ENCODE data around the gene B4GAT1.

The B4GAT1 gene

DNA sequence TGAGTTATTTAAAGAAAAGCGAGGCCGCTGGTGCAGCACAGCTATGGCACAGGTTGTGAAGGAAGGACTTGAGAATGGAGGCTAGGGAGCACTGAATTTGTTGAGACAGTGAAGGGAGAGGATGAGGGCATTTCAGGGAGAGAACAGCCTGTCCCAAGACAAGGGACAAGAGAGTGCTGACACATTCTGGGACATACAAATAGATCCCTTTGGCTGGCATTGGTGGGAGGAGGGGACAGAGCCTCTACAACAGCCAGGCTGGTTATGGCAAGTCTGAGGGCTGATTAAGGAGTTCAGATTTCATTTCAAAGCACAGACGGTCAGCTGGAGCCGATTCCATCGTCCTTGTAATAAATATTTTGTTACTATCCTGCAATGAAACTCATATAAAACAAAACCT is 25.8 kb upstream of the B4GAT1 start:
- DNase-seq (ENCODE audit: extremely low read depth, low read depth), result no peak
- TF ChIP-seq CTCF (IDR thresholded peaks at IDR 0.05; ENCODE audit: low read depth, low read length), result no peak

DNA sequence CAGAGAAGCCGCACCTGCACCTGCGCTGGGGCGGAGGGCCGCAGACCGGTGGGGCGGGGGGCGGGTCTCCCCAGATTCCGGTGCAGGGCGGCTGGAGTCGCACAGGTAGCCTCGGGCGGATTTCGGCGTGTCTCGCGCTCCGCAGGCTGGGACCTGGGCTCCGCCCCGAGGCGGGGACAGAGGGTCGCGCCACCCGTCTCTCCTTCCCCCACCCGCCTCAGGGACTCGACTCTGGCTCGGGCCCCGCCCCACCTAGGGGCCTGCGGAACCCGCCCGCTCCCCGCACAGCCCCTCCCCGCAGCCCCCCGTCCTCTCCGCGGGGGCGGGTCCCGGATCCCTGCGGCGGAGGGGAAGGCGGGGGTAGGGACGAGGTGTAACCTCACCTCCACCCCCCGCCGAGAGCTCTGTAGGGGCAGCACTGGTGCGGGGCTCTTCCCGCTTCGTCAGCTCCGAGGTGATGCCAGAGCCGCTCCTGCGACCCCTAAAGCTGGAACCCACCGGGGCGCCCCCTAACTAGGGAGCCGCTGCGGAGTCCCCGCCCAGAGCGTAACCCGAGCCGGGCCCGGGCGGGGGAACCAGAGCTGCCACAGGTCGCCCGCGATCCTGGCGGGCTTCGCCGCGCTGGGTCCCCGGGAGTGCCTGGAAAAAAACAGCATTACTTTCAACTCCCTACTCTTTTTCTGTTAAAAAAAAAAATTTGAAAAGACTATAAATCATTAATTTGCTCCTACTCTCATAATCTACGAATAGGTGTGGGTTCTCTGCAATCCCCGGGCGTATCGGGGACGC is 24.4 kb upstream of the B4GAT1 start, which contains the start of gene SLC29A2:
Gene SLC29A2, minus strand, starts transcription at position 134 of the 789 bp plus-strand sequence. CDS start 169 bp downstream, outside the sequence.
- TF ChIP-seq CTCF (IDR thresholded peaks at IDR 0.05; ENCODE audit: low read depth, low read length), result no peak

DNA sequence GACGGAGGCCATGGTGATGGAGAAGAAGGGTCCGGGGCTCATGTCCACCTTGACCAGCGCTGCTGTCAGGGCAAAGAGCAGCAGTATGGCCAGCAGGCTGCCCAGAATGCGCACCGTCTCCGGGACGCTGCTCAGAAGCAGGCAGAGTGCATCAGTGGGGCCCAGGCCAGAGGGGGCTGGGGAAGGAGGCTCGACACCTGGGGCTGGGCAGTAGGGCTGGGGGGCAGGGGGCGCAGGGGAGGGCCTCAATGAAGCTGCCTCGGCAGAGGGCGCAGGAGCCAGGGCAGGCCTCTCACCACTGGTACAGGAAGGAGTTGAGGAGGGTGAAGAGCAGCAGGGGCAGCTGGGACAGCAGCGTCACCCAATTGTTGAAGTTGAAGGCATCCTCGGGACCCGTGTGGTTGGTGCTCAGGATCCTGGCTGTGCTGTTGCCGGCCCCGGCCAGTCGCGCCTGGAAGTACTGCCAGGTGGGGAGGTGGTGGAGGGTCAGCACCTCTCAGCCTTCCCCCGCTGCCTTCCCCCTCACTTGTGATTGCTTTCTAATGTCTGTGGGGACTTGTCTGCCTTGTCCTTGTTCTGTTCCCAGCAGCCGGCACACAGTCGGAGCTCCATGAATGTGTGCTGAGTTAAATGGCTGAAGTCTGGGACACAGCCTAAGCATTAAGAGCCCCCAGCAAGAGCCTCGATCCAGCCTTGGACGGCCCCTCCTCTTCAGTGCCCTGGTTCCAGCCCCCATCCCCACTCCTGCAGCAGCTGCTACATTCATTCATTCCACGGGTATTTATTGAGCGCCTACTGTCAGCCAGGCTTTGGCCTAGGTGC is 21.9 kb upstream of the B4GAT1 start:
- DNase-seq (ENCODE audit: extremely low read depth, low read depth), result no peak
- TF ChIP-seq CTCF (IDR thresholded peaks at IDR 0.05; ENCODE audit: low read depth, low read length), result no peak

More for the DNA sequence above, 24.4 kb upstream of the B4GAT1 start, which contains the start of gene SLC29A2:
- DNase-seq (ENCODE audit: extremely low read depth, low read depth), result no peak

DNA sequence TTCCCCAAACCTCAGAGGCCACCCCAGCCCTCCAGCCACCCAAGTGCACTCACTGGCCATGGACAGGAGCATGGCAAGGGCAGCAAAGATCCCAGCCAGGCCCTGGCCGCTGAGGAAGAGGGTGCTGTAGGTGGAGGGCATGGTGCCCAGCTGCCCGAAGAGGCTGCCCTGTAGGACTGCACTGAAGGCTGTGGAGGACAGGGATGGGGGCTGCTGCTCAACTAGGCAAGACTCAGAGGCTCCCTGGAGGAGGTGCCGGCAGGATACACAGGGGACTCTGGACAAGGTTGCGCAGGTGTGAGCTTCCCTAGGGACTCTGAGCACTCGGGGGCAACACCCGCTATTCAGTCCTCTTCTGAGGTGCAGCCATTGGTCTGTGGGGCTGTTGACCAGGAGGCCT is 21.1 kb upstream of the B4GAT1 start:
- no peak for TF ChIP-seq CTCF (IDR thresholded peaks at IDR 0.05; ENCODE audit: low read depth, low read length)
- DNase-seq (ENCODE audit: extremely low read depth, low read depth), result no peak

DNA sequence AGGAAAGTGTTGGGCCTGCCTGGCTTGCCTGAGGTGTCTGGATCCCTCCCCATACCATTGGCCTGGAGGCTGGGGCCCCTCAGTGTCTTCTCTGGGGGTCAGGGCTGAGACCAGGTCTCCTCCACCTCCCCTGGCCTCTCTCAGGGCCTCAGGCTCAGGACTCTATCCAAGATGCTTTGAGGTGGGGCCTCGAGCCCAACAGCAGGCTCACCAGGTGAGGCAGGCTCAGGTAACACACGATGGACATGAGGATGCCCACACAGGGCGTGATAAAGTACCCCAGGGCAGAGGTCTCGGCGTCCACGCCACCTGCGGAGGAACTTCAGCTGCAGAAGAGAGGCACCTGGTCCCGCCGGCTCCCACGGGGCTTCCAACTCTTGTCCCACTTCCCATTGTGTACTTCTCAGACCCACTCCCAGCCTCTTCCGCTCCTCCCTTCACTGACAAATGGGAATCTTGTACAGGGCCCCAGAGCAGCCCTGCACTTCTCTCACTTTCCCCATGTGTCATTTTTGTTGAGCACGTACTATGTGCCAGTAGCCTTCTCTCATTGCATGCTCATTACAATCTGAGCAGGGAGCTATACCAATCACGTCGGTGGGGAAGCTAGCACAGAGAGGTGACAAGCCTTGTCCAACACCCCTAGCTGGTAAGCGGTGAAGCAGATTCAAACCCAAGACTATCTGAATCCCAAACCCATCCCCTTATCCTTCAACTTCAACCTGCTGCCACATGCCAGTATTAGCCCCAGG is 20.3 kb upstream of the B4GAT1 start:
- TF ChIP-seq CTCF (IDR thresholded peaks at IDR 0.05; ENCODE audit: low read depth, low read length), result no peak
- no peak for DNase-seq (ENCODE audit: extremely low read depth, low read depth)

DNA sequence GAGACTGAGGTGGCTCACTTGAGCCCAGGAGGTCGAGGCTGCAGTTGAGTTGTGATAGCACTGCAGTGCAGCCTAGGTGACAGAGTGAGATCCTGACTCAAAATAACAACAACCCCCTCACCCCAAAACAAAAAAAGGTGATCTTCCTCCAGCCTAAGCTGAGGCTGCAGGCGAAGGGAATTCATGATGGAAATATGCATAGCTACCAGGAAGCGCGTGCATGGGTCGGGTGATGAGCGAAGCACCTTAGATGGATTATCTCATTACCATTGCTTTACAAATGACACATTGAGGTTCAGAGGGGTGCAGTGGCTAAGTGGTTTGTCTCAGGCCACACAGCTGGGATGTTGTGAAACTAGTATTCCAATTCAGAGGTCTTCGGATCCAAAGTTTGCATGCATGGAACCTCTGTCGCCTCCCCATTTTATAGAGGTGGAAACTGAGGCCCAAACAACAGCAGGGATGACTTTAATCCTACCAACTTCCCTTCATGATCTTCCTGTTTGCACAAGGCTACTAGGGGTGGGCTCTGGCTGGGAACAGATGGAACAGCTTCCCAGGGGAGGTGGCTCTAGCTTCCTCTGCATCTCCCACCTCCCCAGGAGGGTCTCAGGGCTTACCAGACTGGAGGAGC is 19.5 kb upstream of the B4GAT1 start:
- no peak for TF ChIP-seq CTCF (IDR thresholded peaks at IDR 0.05; ENCODE audit: low read depth, low read length)
- no peak for DNase-seq (ENCODE audit: extremely low read depth, low read depth)
